IMR-90 (cell line): ENCODE results near the gene ZKSCAN1. TPM values are rescaled to one million over a fixed set of nuclear protein-coding genes. Genes with fewer than 3 reads are reported as not detected.
"Not testable (repeated sequence)": the region's sequence is repeated elsewhere in the genome, so short reads cannot be mapped to it uniquely, and the experiment has no call there.

ENCODE experiments used
- ATAC-seq: fragments of 200-7000 bp; cut with Tn5 transposase; 2 replicates; pipeline ENCODE4 v1.9.1; 2020; ENCODE audit warnings: low read depth, mild to moderate bottlenecking, moderate library complexity
- BruUV-seq: library from RNA; stranded (reverse); fragments of 400-500 nt; replicated peaks from 2 replicates; lab custom pipeline; 2021; lab: Mats Ljungman, UMichigan
- CTCF ChIA-PET: fragments of 300-600 bp; formaldehyde crosslinking; extraction: SDS; loops from one replicate; lab custom pipeline; 2021; ENCODE audit warnings: antibody characterized with exemption; lab: Yijun Ruan, JAX
- POLR2A ChIA-PET: fragments of 300-600 bp; sonication (Branson Sonifier 250); formaldehyde crosslinking; loops from one replicate; lab custom pipeline; 2022; ENCODE audit warnings: antibody characterized with exemption; ENCODE audit not compliant: unreplicated experiment; lab: Charles Lee
- DNase-seq: peaks from one replicate; pipeline ENCODE4 v3.0.0; 2013
- H2AFZ ChIP-seq: replicated peaks from 2 replicates; pipeline ENCODE3; 2013; ENCODE audit warnings: low read length, mild to moderate bottlenecking; ENCODE audit not compliant: poor library complexity
- H2AK5ac ChIP-seq: 2 replicates; pipeline ENCODE4 v1.6.1; 2013; ENCODE audit warnings: low read depth, low read length, inconsistent platforms
- H2AK9ac ChIP-seq: replicated peaks from 2 replicates; pipeline ENCODE3; 2013; ENCODE audit warnings: mild to moderate bottlenecking, low read depth, low read length, moderate library complexity; ENCODE audit not compliant: poor library complexity
- H2BK120ac ChIP-seq: 2 replicates; pipeline ENCODE4 v1.6.1; 2013; ENCODE audit warnings: low read depth, low read length, inconsistent platforms
- H2BK15ac ChIP-seq: 3 replicates; pipeline ENCODE4 v1.6.1; 2013; ENCODE audit warnings: low read depth, low read length, inconsistent platforms
- H2BK20ac ChIP-seq: 2 replicates; pipeline ENCODE4 v1.6.1; 2013; ENCODE audit warnings: low read depth, mild to moderate bottlenecking, inconsistent platforms, low read length, moderate library complexity
- H2BK5ac ChIP-seq: 2 replicates; pipeline ENCODE4 v1.6.1; 2013; ENCODE audit warnings: mild to moderate bottlenecking, low read depth, low read length, inconsistent platforms; ENCODE audit not compliant: poor library complexity, severe bottlenecking
- H3K14ac ChIP-seq: replicated peaks from 2 replicates; pipeline ENCODE4 v1.6.1; 2013; ENCODE audit warnings: low read depth, low read length, inconsistent platforms
- H3K18ac ChIP-seq: 2 replicates; pipeline ENCODE4 v1.6.1; 2013; ENCODE audit warnings: low read depth, low read length, control low read depth
- H3K23ac ChIP-seq: 2 replicates; pipeline ENCODE4 v1.6.1; 2013; ENCODE audit warnings: low read depth, low read length, inconsistent platforms
- H3K27ac ChIP-seq: 2 replicates; pipeline ENCODE4 v1.5.1; 2013; ENCODE audit warnings: mild to moderate bottlenecking, control low read depth, low read length; ENCODE audit not compliant: insufficient read depth
- H3K27me3 ChIP-seq: 2 replicates; pipeline ENCODE4 v1.6.1; 2013; ENCODE audit warnings: low read length; ENCODE audit not compliant: control insufficient read depth, insufficient read depth
- H3K36me3 ChIP-seq: 2 replicates; pipeline ENCODE4 v1.6.1; 2013; ENCODE audit warnings: low read length, mixed read lengths; ENCODE audit not compliant: control insufficient read depth, insufficient read depth
- H3K4ac ChIP-seq: 2 replicates; pipeline ENCODE4 v1.6.1; 2013; ENCODE audit warnings: low read depth, low read length, inconsistent platforms
- H3K4me1 ChIP-seq: 2 replicates; pipeline ENCODE4 v1.6.1; 2013; ENCODE audit warnings: low read length, mixed read lengths; ENCODE audit not compliant: control insufficient read depth, insufficient read depth
- H3K4me2 ChIP-seq: 2 replicates; pipeline ENCODE4 v1.6.1; 2013; ENCODE audit warnings: low read depth, mild to moderate bottlenecking, control low read depth, low read length, moderate library complexity
- H3K4me3 ChIP-seq: 2 replicates; pipeline ENCODE4 v1.5.1; 2013; ENCODE audit warnings: low read depth, mild to moderate bottlenecking, control low read depth, low read length, moderate library complexity; ENCODE audit not compliant: insufficient read depth
- H3K56ac ChIP-seq: 2 replicates; pipeline ENCODE4 v1.6.1; 2013; ENCODE audit warnings: low read length, inconsistent platforms; ENCODE audit not compliant: insufficient read depth; ENCODE audit errors: extremely low read depth
- H3K79me1 ChIP-seq, 2 experiments: 2 replicates each; pipeline ENCODE4 v1.6.1; 2013; ENCODE audit warnings: low read length in 2 of 2, inconsistent platforms in 1 of 2, low read depth in 1 of 2
- H3K9ac ChIP-seq: 2 replicates; pipeline ENCODE4 v1.6.1; 2013; ENCODE audit warnings: low read depth, low read length, control low read depth
- H3K9me1 ChIP-seq: 2 replicates; pipeline ENCODE4 v1.6.1; 2013; ENCODE audit warnings: low read length, inconsistent platforms; ENCODE audit not compliant: insufficient read depth
- H3K9me3 ChIP-seq: 2 replicates; pipeline ENCODE4 v1.6.1; 2013; ENCODE audit warnings: low read length; ENCODE audit not compliant: control insufficient read depth, insufficient read depth
- H4K20me1 ChIP-seq: 2 replicates; pipeline ENCODE4 v1.6.1; 2013; ENCODE audit warnings: low read length, inconsistent platforms; ENCODE audit not compliant: insufficient read depth
- H4K5ac ChIP-seq: 2 replicates; pipeline ENCODE4 v1.6.1; 2013; ENCODE audit warnings: mild to moderate bottlenecking, low read depth, low read length, control low read depth
- H4K8ac ChIP-seq, 2 experiments: 2 replicates each; pipeline ENCODE4 v1.6.1; 2013; ENCODE audit warnings: low read depth in 2 of 2, low read length in 2 of 2, control low read depth in 1 of 2, inconsistent platforms in 1 of 2
- H4K91ac ChIP-seq: 2 replicates; pipeline ENCODE4 v1.6.1; 2013; ENCODE audit warnings: low read depth, low read length, inconsistent platforms; ENCODE audit not compliant: insufficient read depth
- CTCF ChIP-seq: conservative IDR thresholded peaks from 2 replicates; pipeline ENCODE4 v1.5.1; 2012; ENCODE audit warnings: mild to moderate bottlenecking, low read depth, low read length, improper control_type of control experiment
- MAFK ChIP-seq: IDR thresholded peaks from 2 replicates; pipeline ENCODE4 v1.6.1; 2012; ENCODE audit warnings: low read depth, low read length, improper control_type of control experiment
- MAZ ChIP-seq: IDR thresholded peaks from 2 replicates; pipeline ENCODE4 v1.6.1; 2012; ENCODE audit warnings: low read depth, mild to moderate bottlenecking, low read length, improper control_type of control experiment, moderate library complexity, borderline replicate concordance
- MXI1 ChIP-seq: IDR thresholded peaks from 2 replicates; pipeline ENCODE4 v1.6.1; 2012; ENCODE audit warnings: low read depth, mild to moderate bottlenecking, low read length, moderate library complexity, borderline replicate concordance
- RAD21 ChIP-seq: IDR thresholded peaks from 2 replicates; pipeline ENCODE4 v1.6.1; 2012; ENCODE audit warnings: low read length, improper control_type of control experiment
- RCOR1 ChIP-seq: IDR thresholded peaks from 2 replicates; pipeline ENCODE4 v1.6.1; 2012; ENCODE audit warnings: mild to moderate bottlenecking, low read length, improper control_type of control experiment; ENCODE audit not compliant: insufficient replicate concordance
- WGBS, 2 experiments: methylation state at CpG; one replicate each; pipeline versions ENCODE4 v1.1.5 to v1.1.7; 2013; ENCODE audit warnings: missing lambda C conversion rate in 2 of 2; ENCODE audit not compliant: insufficient read length in 1 of 2; ENCODE audit errors: extremely low coverage in 2 of 2; 5-methylcytosine and 5-hydroxymethylcytosine counted together
- dilution Hi-C: fragments of 300-500 bp; cut with HindIII; formaldehyde crosslinking; loops from one replicate; pipeline ENCODE4 v1.14.3; 2018; ENCODE audit warnings: low sequenced_read_pairs; ENCODE audit not compliant: unreplicated experiment
- in situ Hi-C: fragments of 300-500 bp; cut with MboI; formaldehyde crosslinking; loops from 3 replicates; pipeline ENCODE4 v1.14.3; 2019; ENCODE audit warnings: low sequenced_read_pairs, inconsistent platforms, mixed read lengths
- intact Hi-C: fragments of 100-400 bp; cut with micrococcal nuclease; formaldehyde crosslinking; loops from 2 replicates; pipeline ENCODE4 v1.10.0; 2022
- polyA plus RNA-seq, 3 experiments: library from polyadenylated mRNA; depleted of rRNA; stranded (reverse); fragments of >200 nt; gene quantifications; 2 replicates each; pipeline ENCODE4 v1.2.3, GENCODE V29; 2012; ENCODE audit warnings: low replicate concordance in 1 of 3
- total RNA-seq: library from RNA; depleted of rRNA; stranded (reverse); fragments of >200 nt; gene quantifications from 2 replicates; pipeline ENCODE4 v1.2.3, GENCODE V29; 2012

The ZKSCAN1 gene
- total and polyA plus RNA-seq, 2 of the 4 experiments (the other 2 are of a cell fraction) = 13.7 to 40.7 TPM

DNA sequence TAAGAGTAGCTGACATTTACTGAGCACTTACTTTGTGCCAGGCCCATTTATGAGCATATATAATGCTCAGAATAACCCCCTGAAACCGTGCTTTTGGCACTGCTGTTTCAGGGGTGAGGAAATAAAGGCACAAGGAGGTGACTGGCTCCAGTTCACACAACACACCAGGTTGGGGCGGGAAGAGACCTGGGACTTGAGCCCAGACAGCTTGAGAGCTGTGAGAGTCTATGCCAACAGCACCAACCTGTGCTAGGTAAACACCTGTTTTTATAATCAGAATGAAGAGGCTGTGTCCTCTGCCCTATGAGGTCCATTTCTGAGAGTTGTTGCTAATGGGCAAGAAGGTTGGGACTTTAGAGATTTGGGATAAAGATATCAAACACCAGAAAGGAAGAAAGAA is 30.8 kb upstream of the ZKSCAN1 start:
- no peak overlapping the region for H2BK5ac ChIP-seq
- H4K5ac ChIP-seq = no peak overlapping the region
- H3K56ac ChIP-seq = no peak overlapping the region
- H3K27me3 ChIP-seq = peaks cover 28% of the 10 kb centered on the region
- no peaks in the 10 kb centered on the region for H3K36me3 ChIP-seq
- H3K79me1 ChIP-seq = no peaks in the 10 kb centered on the region
- H3K4ac ChIP-seq = no peak overlapping the region
- peaks cover 2% of the 10 kb centered on the region for H3K9me3 ChIP-seq
- H3K18ac ChIP-seq = no peak overlapping the region
- no peak overlapping the region for H2BK20ac ChIP-seq
- dilution Hi-C loops = no loop called here
- H3K27ac ChIP-seq = no peak overlapping the region
- in situ Hi-C loops = loop anchor here (25.0 kb wide), 1 partner anchor 1303 kb away; no protein-coding TSS in a partner anchor
- H4K8ac ChIP-seq = no peak overlapping the region
- no peak overlapping the region for H2BK120ac ChIP-seq
- H2BK15ac ChIP-seq = no peak overlapping the region
- no peak for TF ChIP-seq MAFK
- TF ChIP-seq RCOR1 = no peak
- TF ChIP-seq MAZ = no peak
- TF ChIP-seq CTCF = no peak
- no peak for TF ChIP-seq MXI1
- TF ChIP-seq RAD21 = no peak
- H3K9ac ChIP-seq = no peak overlapping the region
- BruUV-seq = no TSS peak
- H2AFZ ChIP-seq = no peak overlapping the region
- no peak overlapping the region for H2AK5ac ChIP-seq
- H3K14ac ChIP-seq = no peak overlapping the region
- no peak for DNase-seq
- no peaks in the 10 kb centered on the region for H3K9me1 ChIP-seq
- ChIA-PET CTCF (no interaction called here), POLR2A (no interaction called here)
- H3K23ac ChIP-seq = no peak overlapping the region
- no CpG with 5 or more reads among the region's 2 CpGs for WGBS, 2 experiments
- no peaks in the 10 kb centered on the region for H4K20me1 ChIP-seq
- H2AK9ac ChIP-seq = no peak overlapping the region
- intact Hi-C loops = no loop called here
- ATAC-seq = no peak
- H3K4me2 ChIP-seq = no peak overlapping the region
- no peak overlapping the region for H3K4me3 ChIP-seq
- H3K4me1 ChIP-seq = no peaks in the 10 kb centered on the region
- no peak overlapping the region for H4K91ac ChIP-seq

GRCh38 chr7:99987306-99987705 is 28.1 kb upstream of the ZKSCAN1 start:
- H2AK9ac ChIP-seq, intact Hi-C loops, H2AK5ac ChIP-seq, H3K18ac ChIP-seq, H4K20me1 ChIP-seq, H4K8ac ChIP-seq, ATAC-seq, H4K5ac ChIP-seq, H3K4me1 ChIP-seq, H3K4ac ChIP-seq, H3K27ac ChIP-seq, H3K9me3 ChIP-seq, CTCF ChIA-PET, H3K79me1 ChIP-seq, H3K9me1 ChIP-seq, H3K14ac ChIP-seq, H3K4me2 ChIP-seq, H2BK15ac ChIP-seq, H3K56ac ChIP-seq, H4K91ac ChIP-seq, H2BK120ac ChIP-seq, H3K23ac ChIP-seq, dilution Hi-C loops, H2AFZ ChIP-seq, BruUV-seq, H3K4me3 ChIP-seq, H3K9ac ChIP-seq, H2BK5ac ChIP-seq, H3K36me3 ChIP-seq, H2BK20ac ChIP-seq, DNase-seq: not testable (repeated sequence)
- 47% methylated on average over 3 of the region's 14 CpGs; no CpG with 5 or more reads in 1 of the 2 experiments for WGBS, 2 experiments
- peaks cover 26% of the 10 kb centered on the region for H3K27me3 ChIP-seq
- in situ Hi-C loops = loop anchor here (25.0 kb wide), 1 partner anchor 1300 kb away; no protein-coding TSS in a partner anchor
- POLR2A ChIA-PET = interaction anchor here (0.6 kb wide), 1 partner anchor 32 kb away, joined by 12 read pairs; no protein-coding TSS in a partner anchor
